GM19351 (cell line): ENCODE results near the gene IDS.
"Not testable (repeated sequence)": the region's sequence is repeated elsewhere in the genome, so short reads cannot be mapped to it uniquely, and the experiment has no call there.

Source experiments
- ATAC-seq: cut with Tn5 transposase; IDR thresholded peaks from one replicate; pipeline ENCODE4 v1.9.1; 2021; ENCODE audit warnings: mild to moderate bottlenecking, moderate library complexity; ENCODE audit not compliant: unreplicated experiment

The IDS gene

DNA sequence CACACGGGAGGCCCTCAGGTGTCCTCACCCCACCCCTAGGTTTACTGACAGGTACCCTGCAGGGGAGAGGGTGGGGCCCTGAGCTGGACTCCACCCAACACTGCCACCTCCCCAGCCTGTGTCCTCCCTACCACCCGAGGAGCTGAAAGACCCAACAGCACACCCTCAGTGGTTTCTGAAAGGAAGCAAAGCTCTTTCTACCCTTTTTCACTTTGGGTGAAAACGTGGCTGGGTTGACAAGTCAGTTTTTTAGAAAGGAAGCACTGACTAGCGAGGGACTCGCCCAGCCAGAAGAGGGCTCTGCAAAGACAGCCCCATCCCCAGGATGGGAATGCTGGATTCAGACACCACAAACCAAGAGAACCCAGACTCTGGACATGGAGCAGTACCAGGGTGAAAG lies 2.2 kb downstream of the IDS start:
- ATAC-seq = not testable (repeated sequence)

DNA sequence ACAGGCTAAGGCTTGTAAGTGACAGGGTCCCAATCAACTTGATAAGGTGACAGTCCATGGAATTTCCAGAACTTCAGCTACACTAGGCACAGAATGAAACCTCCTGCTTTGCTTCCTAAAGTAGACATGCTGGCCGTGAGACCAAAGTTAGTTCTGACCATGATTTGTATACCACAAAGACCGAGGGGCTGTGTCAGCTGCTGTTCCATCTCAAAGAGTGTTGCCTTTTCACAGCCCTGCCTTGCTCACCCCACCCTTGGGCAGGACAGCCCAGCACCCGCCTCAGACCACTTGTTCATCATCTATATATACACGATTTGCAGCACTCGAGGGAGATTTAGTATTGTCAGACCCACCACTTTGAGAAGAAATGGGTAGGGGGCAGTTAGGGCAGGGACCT lies 5.3 kb downstream of the IDS start:
- no peak for ATAC-seq

DNA sequence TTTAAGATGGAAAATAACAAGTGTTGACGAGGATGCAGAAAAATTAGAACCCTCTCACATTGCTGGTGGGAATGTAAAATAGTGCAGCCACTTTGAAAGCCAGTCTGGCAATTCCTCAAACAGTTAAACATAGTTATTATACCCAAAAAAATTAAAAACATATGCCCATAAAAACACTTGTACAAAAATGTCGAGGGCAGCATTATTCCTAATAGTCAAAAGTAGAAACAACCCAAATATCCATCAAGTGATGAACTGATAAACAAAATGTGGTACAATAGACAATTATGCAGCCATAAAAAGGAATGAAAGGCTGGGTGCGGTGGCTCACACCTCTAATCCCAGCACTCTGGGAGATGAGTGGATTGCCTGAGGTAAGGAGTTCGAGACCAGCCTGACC lies 6.3 kb downstream of the IDS start:
- ATAC-seq = no peak

DNA sequence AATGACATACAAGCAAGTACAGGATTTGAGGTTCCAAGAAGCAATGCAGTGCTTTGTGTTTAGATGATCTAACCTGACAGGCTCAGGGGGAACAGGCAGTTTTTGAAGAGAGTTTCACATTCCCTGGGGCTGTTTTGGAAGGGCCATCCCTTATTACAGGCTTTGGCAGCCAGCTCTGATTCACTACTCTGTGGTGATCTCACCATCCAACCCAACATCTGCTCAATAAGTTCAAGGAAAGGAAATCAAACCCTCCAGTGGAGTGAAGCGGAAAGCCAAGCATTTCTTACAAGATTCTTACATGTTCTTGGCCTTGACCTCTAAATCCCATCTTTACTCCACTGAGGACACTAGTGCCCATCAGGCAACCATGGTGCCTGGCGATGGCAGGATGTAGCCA lies 7.5 kb downstream of the IDS start:
- ATAC-seq = no peak

DNA sequence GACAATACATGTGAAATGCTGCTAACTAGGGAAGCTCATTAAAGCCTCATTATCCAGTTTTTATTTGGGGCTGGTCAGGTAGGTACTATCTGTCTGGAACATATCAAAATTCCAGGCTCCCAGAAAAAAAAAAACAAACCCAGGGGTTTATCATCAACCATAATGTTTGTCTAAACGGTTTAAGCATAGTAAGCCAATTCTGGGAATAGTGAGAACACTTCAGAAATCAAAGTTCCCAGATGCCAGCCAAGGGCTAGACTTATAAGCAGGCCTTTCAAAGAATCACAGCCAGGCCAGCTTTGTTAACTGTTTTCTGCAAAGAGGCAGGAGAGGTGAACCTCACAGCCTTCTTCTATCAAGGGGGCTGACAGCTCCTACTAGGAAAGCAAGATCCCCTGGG lies 8.1 kb downstream of the IDS start:
- ATAC-seq = no peak

DNA sequence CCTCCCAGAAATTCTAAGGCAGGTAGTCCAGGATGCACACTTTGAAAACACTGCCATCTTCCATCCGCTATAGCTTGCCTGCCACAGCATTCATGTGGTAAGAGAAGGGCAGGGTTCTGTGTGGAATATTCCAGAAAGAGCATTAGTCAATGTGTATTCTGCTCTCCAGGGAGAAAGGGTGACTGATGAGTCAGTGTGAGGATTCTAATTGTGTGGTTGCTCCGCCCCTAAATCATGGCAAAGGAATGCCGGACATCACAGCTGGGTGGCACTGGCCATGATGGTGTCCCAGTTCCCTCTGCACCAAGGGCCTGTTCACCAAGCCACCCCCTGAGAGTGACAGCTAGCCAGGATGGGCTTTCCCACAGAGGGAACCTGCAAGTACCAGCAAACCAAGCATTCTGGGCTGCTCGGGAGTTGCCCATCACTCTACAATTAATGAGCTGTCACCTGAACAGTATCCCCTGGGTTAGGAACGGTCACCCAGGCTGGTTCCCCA lies 9.5 kb downstream of the IDS start:
- ATAC-seq = no peak

DNA sequence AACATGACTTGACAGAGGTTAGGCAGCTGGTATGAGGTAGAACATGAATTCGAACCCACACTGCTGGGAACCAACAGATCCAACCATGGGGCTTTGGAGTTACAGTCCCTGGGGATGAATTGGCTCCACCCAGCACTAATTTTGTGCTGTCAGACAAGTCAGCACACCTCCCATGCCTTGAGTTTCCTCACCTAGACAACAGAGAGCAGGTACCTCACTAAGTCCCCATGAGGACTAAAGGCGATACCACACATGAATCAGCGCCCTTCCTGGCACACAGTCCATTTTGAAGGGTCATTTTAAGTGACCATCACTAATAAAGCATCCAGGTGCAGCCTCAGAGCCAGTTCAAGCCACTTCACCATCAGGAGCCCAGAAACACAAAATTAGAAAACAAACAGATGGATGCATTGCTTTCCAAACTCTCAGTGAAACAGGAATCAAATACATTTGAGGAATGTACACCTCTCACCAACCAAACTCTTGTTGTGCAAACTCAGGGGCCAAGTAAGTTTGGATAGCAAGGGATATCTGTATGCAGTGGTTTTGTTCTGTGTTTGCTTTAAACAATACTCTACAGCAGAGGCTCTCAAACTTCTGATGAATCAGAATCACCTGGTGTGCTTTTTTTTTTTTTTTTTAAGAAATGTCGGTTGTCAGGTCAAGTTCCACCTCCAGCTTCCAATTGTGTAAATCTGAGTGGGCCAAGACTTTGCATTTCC lies 10.1 kb downstream of the IDS start:
- no peak for ATAC-seq

DNA sequence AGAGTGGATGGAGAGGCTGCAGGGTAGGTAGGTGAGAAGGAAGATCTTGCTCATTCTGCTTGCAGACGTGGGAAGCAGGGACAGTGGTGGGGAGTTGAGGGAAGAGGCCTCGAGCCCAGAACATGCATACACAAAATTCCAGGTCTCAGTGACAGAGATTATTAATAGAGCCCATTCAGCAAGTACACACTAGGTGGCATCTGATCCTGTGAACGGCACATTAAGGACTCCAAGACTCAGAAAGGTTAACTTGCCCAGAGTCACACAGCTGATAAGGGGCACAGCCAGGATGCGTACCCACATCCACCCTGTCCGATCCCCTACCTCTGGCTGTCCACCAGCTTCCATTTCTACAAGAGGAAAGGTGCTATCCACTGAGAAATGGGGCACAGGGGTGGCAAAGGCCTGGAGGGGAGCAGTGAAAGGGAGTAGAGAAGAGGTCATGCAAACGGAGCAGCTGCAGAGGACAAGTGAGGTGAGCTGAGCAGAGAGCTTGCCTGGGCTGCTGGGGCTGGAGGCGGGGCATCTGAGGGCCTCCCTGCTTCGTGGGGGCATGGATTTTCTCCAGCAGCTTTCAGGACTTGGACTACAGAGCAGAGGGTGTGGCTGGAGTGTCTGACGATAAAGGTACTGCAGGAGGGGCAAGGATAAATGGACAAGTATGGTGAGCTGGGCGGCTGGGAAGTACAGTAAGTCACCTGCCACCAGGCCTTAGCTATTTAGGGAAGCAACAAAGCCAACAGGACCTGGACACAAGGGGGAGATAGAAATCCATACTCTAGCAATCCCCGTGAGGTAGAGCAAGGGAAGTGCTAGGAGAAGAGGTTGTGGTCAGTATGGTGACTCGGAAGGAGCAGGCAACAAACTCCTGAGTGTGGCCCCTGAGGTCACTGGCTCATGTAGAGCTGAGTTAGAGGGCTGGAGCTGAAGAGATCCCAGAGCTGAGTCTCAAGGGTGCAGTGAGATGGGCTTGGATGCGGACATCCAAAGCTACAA lies 11.2 kb downstream of the IDS start:
- ATAC-seq = no peak

DNA sequence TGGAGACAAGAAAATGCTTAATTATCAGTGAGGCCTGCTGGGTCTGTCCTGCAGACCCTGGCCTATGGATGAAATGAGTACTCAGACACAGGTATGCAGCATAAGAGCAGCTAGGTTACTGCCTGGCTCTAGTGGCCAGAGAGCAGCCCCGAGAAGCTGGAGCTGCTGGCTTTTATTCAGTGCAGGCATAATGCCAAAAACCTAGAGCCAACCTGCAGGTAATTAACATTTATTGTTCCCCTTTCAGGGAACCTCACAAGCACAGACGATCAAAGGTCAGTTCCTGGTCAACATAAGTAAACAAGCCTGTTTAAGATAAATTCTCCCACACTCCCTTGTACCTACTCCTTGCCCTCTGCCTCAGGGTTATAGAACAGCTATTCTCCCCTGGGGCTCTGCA lies 13.3 kb downstream of the IDS start:
- no peak for ATAC-seq

DNA sequence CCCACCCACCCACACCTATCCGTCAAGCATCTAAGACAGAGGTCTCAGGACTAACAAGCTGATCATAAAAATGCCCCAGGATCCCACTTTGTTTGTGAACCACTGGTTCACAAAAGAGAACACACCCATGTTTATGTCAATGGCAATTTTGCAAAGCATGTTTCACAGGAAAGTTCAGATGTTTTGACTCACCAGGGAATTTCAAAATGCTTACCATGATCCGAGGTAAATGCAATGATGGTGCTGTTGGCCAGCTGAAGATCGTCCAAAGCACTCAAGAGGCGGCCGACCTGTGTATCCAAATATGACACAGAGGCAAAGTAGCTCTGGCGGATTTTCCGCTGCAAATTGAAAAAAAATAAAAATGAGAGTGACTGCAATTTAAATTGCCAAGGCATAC lies 15.0 kb downstream of the IDS start:
- no peak for ATAC-seq

DNA sequence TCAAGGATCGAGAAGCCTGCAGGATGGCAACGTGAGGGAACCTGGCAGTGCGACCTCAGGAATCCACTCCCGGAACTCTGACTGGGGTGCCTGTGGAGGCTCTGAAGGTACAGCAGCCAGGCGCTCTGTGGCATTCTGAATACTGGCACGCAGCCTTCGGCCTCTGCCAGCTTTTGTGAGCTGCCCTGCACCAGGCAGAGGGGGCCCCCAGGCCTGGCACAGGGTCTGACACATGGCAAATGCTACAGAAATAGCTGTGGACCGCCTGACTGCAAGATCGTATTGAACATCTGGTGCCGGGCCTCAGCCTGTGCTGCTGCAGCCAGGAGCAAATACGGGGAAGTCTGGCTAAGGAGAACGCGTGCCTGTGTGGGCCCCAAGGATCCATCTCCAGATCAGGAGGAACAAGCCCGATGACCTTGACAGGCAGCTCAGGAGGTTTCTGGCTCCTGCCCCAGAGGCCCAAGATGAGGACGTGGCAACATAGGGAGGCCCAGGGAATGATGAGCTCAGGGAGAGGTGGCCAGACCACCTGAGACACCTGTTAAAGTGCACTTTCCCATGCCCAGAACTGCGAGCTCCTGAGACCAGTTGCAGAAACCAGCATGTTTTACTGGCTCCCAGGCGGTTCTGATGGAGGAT lies 16.6 kb downstream of the IDS start:
- ATAC-seq = not testable (repeated sequence)

DNA sequence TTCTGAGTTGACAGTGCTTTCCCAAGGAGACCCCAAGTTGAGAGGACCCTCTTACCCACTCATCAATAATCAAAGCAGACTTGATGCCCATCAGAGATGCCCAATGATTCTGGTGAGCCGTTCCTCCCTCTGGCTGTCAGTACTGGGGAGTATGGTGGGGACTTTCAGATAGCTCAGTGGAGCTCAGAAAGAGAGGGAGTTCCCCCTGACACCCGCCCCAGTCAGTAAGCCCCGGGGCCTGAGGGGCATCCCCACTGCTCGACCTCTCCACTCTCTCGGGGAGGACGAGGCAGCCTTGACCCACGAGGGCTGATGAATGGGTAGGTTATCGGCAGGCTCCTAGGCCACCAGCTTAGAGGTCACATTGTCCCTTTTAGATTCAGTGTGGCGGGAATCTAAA lies 17.1 kb downstream of the IDS start:
- ATAC-seq = not testable (repeated sequence)

DNA sequence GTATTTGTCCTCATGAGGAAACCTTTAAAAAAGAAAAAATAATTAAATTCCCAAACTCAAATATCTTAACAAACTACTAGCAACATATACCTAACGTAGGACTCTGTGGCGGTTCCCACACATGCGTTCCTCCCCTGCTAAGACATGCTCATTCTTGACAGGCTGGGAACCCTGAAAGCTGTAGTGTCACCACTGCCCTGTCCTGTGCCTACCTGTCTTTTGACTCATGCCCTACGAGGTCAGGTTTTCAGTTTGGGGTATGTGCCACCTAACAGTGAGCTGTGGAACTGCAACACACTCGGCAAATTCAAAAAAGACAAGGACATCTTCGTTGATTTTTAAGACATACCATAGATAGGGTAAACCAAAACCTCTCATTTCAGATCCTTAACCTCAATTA lies 17.8 kb downstream of the IDS start:
- ATAC-seq = peak; percentile 56

DNA sequence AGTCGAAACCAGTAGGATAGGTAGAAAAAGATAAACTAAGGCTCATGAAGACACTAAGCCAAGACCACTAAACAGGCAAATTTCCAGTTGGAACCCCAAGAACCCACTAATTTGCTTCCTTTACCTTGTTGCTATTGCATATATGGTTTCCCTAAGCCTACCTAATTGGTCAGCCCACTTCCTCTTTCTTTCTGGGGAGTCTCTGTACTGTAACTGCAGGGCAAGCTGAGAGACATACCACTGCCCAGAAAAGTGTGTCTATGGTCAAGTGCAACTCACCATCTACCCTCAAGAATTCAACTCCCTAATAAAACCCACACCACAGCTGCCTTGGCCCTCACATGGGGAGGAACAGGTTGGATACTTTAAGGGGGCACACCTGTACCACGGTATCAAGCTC lies 28.6 kb downstream of the IDS start:
- peak; percentile 86 for ATAC-seq

DNA sequence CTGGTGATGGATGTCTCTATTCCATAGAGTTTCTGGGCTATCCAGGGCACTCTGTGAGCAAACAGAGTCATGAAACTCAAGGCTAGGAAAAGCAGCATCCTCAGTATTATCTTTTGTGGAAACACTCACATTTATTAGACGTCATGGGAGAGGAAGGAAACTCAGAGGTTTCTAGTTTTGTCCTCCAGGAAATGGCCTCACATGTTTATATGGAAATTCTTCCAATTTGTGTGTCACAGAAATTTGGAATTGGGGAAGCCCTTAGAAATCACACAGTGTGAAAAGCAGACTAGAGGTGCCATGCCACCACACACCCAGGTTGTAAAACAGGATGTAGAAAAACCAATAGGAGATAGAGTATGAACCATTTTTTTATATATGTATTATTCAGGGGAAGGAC lies 31.1 kb downstream of the IDS start:
- ATAC-seq = no peak

DNA sequence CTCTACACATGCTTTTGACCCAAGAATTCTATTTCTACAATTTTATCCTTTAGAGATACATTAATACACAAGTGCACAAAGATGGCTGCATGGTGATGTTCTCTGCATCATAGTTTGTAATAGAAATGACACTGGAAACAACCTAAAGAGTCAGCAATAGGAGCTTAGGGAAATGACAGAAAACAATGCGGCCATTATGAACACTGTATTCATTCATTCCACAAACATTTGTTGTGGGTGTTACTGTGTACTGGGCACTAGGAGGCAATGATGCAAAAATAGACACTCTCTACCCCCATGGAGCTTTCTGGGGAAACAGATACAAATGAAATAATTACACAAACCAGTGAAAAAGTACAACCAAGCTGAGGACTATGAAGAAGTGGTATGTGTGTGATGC lies 32.0 kb downstream of the IDS start:
- ATAC-seq = no peak

DNA sequence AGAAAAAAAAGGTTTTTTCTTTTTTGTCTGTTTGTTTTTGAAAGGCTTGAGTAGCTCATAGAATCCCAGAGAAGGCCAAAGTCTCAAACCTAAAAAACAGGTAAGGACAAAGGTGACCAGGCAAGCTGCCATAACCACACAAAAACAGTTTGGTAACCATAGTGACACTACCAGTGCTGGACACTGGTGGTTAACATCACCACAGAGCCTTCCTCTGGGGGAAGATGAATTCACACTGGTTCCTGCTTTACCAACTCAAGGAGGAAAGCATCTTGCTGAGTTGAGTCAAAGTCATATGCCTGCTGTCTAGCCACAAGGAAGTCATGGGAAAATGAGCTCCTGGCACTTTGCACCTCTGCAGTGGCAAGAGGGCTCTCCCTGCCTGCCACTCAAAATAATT lies 32.5 kb downstream of the IDS start:
- ATAC-seq = no peak

DNA sequence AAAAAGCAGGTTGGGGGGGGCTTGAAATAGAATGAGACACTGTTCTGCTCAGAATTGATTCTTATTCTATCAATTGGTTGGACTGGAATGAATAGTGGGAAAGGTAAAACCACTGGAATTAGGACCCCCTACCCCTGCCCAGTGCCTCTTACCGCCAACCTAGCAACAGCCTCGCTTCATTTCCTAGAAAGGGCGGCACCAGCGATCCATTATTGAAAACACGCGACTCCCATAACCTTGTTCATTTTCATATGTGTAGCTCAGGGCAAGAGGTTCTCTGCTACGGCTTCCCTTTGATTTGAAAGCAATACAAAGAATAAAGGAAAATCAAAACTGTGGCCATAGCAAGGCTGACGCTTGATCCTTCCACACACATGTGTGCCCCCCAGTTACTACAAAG lies 33.7 kb downstream of the IDS start:
- no peak for ATAC-seq

DNA sequence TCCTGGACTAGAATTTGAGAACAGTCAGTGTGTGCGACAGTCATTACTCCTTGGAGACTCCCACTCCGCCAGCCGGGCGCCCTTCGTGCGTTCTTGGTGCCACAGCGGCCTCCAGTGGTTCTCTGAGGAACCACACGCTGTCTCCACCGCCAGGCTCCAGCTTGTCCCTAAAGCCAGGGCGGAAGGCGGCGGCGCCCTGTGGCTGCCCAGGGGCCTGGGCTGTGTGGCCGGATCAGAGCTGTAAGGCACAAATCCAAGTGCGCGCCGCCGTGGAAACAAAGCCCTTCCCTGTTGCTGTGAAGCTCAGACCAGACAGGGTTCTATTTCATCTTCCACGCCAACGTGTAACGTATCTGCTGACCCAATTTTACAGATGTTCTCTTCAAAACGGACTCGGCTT lies 34.2 kb downstream of the IDS start:
- ATAC-seq = peak; percentile 95

DNA sequence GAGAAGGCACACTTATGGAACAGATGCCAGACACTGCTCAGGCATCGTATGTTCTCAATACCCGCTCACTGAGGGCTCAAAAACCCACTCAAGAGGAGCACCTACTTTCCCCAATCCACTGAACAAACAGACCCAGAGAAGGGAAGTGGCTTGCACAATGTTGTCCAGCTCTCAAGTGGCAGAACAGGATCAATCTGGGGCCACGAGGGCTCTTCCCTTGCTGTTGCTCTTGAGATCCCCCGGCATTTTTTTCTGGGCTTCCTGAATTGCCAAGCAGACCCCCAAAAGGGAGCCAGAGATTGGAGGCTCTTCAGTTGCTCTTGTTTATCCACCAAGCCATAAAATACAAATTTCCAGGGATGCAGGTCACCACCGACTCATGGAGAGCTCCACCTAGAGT lies 35.7 kb downstream of the IDS start:
- no peak for ATAC-seq

DNA sequence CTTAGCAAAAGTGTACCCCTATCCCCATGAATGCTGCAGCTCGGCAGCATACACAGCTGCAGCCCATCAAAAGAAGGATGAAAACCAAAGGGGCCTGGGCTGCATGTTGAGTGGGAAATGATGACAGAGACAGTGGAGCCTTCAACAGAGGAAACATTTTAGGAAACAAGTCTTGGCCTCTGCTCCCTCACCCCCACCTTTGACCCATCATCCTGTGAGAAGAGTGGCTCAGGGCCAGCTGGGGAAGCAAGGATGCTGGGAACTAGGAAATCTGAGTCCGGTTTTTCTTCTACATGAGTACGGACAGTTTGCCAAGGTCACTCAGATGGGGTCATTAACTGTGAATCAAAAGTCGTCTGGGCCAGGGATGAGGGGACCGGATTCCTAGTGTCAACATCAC lies 37.2 kb downstream of the IDS start:
- no peak for ATAC-seq

DNA sequence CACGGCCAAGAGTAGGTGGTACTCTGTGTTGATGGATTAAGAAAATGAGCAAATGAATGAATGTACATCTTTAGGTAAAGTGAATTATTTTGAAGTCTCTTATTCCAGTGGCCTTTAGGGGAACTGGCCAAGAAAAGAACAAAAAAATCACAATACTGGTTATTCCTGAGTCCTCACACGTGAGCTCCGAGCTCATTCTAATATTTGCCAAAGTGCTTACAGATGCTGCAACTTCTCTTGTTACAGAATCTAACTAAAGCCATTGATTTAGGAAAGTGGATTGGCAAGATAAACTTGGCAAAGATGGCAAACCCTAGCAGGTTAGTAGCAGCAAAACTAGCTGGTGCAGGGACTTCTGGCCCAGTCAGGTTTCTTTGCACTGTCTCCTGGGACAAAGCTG lies 37.6 kb downstream of the IDS start:
- no peak for ATAC-seq
